Liver (tissue), 9 donors: ENCODE measurements around the gene CAPN2. TPM values are rescaled to one million over a fixed set of nuclear protein-coding genes. Genes with fewer than 3 reads are reported as not detected.

Source experiments
- DNase-seq: peaks from one replicate; pipeline ENCODE4 v3.0.0-alpha.2; 2017; ENCODE audit warnings: low spot score
- H3K27ac ChIP-seq, 2 donors: one replicate each; pipeline ENCODE4 v1.7.0; 2013; ENCODE audit warnings: inconsistent platforms in 2 of 2, low read length in 2 of 2, control low read depth in 1 of 2, low read depth in 1 of 2, mild to moderate bottlenecking in 1 of 2
- H3K27me3 ChIP-seq, 4 donors: one replicate each; pipeline versions ENCODE4 v1.6.1 to v1.7.0; 2013; ENCODE audit warnings: low read length in 3 of 4, inconsistent platforms in 1 of 4, mild to moderate bottlenecking in 1 of 4, moderate library complexity in 1 of 4; ENCODE audit not compliant: control insufficient read depth in 4 of 4, insufficient read depth in 4 of 4
- H3K36me3 ChIP-seq, 4 donors: one replicate each; pipeline versions ENCODE4 v1.6.1 to v1.7.0; 2013; ENCODE audit warnings: low read length in 3 of 4, mild to moderate bottlenecking in 3 of 4, low read depth in 1 of 4, moderate library complexity in 1 of 4; ENCODE audit not compliant: control insufficient read depth in 4 of 4, insufficient read depth in 3 of 4
- H3K4me1 ChIP-seq, 4 donors: one replicate each; pipeline versions ENCODE4 v1.6.1 to v1.7.0; 2013; ENCODE audit warnings: low read length in 3 of 4, mild to moderate bottlenecking in 3 of 4, moderate library complexity in 1 of 4; ENCODE audit not compliant: control insufficient read depth in 4 of 4, insufficient read depth in 4 of 4
- H3K4me3 ChIP-seq, 3 donors: one replicate each; pipeline versions ENCODE4 v1.6.1 to v1.7.0; 2013; ENCODE audit warnings: low read length in 3 of 3, control low read depth in 1 of 3, low read depth in 1 of 3, mild to moderate bottlenecking in 1 of 3
- H3K9ac ChIP-seq, 2 donors: one replicate each; pipeline ENCODE4 v1.7.0; 2013; ENCODE audit warnings: low read length in 2 of 2, mild to moderate bottlenecking in 2 of 2, moderate library complexity in 2 of 2, control low read depth in 1 of 2, low read depth in 1 of 2
- H3K9me3 ChIP-seq, 4 donors: one replicate each; pipeline versions ENCODE4 v1.6.1 to v1.7.0; 2013; ENCODE audit warnings: low read length in 3 of 4; ENCODE audit not compliant: control insufficient read depth in 4 of 4
- CTCF ChIP-seq: fragments of 150-350 bp; IDR thresholded peaks from 2 replicates; pipeline ENCODE4 v1.5.1; 2017; ENCODE audit warnings: improper control_type of control experiment, low read depth, low read length; ENCODE audit not compliant: missing input control
- FOXA1 ChIP-seq: IDR thresholded peaks from 2 replicates; pipeline ENCODE4 v1.6.1; 2016; ENCODE audit warnings: antibody characterized with exemption
- FOXA2 ChIP-seq: IDR thresholded peaks from 2 replicates; pipeline ENCODE4 v1.6.1; 2016; ENCODE audit warnings: antibody characterized with exemption
- HNF4G ChIP-seq: IDR thresholded peaks from 2 replicates; pipeline ENCODE4 v1.6.1; 2016; ENCODE audit warnings: antibody characterized with exemption
- MAX ChIP-seq: IDR thresholded peaks from 2 replicates; pipeline ENCODE4 v1.6.1; 2016; ENCODE audit warnings: antibody characterized with exemption
- NR2F2 ChIP-seq: IDR thresholded peaks from 2 replicates; pipeline ENCODE4 v1.6.1; 2016; ENCODE audit warnings: antibody characterized with exemption
- RAD21 ChIP-seq, 2 donors: IDR thresholded peaks; 2 replicates each; pipeline ENCODE4 v1.6.1; 2016; ENCODE audit warnings: antibody characterized with exemption in 2 of 2, mild to moderate bottlenecking in 2 of 2
- REST ChIP-seq: IDR thresholded peaks from 2 replicates; pipeline ENCODE4 v1.6.1; 2016; ENCODE audit warnings: antibody characterized with exemption, mild to moderate bottlenecking
- SP1 ChIP-seq: IDR thresholded peaks from 2 replicates; pipeline ENCODE4 v1.6.1; 2018; ENCODE audit warnings: antibody characterized with exemption, mild to moderate bottlenecking
- YY1 ChIP-seq: IDR thresholded peaks from 2 replicates; pipeline ENCODE4 v1.6.1; 2016; ENCODE audit warnings: antibody characterized with exemption, mild to moderate bottlenecking
- WGBS: extraction: QIAGEN DNeasy Blood & Tissue Kit; methylation state at CpG from one replicate; pipeline ENCODE4 v1.1.7; 2013; 5-methylcytosine and 5-hydroxymethylcytosine counted together
- polyA plus RNA-seq, 2 donors: library from polyadenylated mRNA; stranded (reverse) in 1 of 2; unstranded in 1 of 2; fragments of 200-250 nt in 1 of 2; fragments of >200 nt in 1 of 2; fragmentation: Nextera tagmentation in 1 of 2; extraction: Ambion mirVana in 1 of 2; gene quantifications; one replicate each; pipeline versions ENCODE4 v1.2.1 to v1.2.3, GENCODE V29; 2013 to 2015
- total RNA-seq, 2 donors: library from RNA; depleted of rRNA; stranded (reverse); fragments of >200 nt; gene quantifications; one replicate each; pipeline ENCODE4 v1.2.3, GENCODE V29; 2014
- donor health status: healthy.
- donor health status: healthy.
- donor health status: healthy.
- donor health status: healthy.
- donor health status: healthy.

CAPN2 gene
- 10 to 100 TPM; 11.2 to 20.7 TPM for total RNA-seq
- 10 to 100 TPM; 11.5 to 19.4 TPM for polyA plus RNA-seq

GRCh38 chr1:223712194-223712849 is at the start of gene CAPN2:
CAPN2 (plus strand) TSS chr1:223712539; CDS start chr1:223712641, 102 bp downstream.
- DNase-seq, result peak; percentile 72
- no peak for TF ChIP-seq SP1
- no peak for TF ChIP-seq HNF4G
- no peak for TF ChIP-seq FOXA2
- TF ChIP-seq RAD21 (IDR thresholded peaks at IDR 0.05), result peak; percentile 70 to 77
- TF ChIP-seq MAX, result no peak
- TF ChIP-seq REST, result no peak
- peak; percentile 78 for TF ChIP-seq CTCF
- Histone ChIP-seq H3K4me1 (peaks cover 0 to 5% (median 2%) of the 10 kb centered on the region in 4 donors), H3K27me3 (no peaks in the 10 kb centered on the region), H3K4me3 (peak within 1 kb of the TSS; percentile 67 to 77 (median 76)), H3K9ac (peak within 1 kb of the TSS; percentile 31 to 63), H3K27ac (peak within 1 kb of the TSS; percentile 58 to 84), H3K9me3 (no peaks in the 10 kb centered on the region), H3K36me3 (no peaks in the 10 kb centered on the region)
- under 1% methylated on average over 74 of the region's 74 CpGs for WGBS

GRCh38 chr1:223662943-223663342 is 49.4 kb upstream of the CAPN2 start:
- Histone ChIP-seq H3K4me3 (no peak overlapping the region), H3K36me3 (no peaks in the 10 kb centered on the region), H3K9me3 (no peaks in the 10 kb centered on the region), H3K27me3 (no peaks in the 10 kb centered on the region), H3K9ac (no peak overlapping the region), H3K4me1 (no peaks in the 10 kb centered on the region), H3K27ac (no peak overlapping the region)
- TF ChIP-seq MAX (no peak), FOXA1 (no peak), HNF4G (no peak), REST (no peak), NR2F2 (no peak), CTCF (no peak), YY1 (no peak)
- no peak for DNase-seq
- 63% methylated on average over 5 of the region's 5 CpGs for WGBS
